Liver (tissue), 9 donors: Measurements from ENCODE around the gene BTBD8. TPM values are rescaled to one million over a fixed set of nuclear protein-coding genes. Genes with fewer than 3 reads are reported as not detected.

Source experiments
- DNase-seq: peaks from one replicate; pipeline ENCODE4 v3.0.0-alpha.2; 2017; ENCODE audit warnings: low spot score
- H3K27ac ChIP-seq, 2 donors: one replicate each; pipeline ENCODE4 v1.7.0; 2013; ENCODE audit warnings: inconsistent platforms in 2 of 2, low read length in 2 of 2, control low read depth in 1 of 2, low read depth in 1 of 2, mild to moderate bottlenecking in 1 of 2
- H3K27me3 ChIP-seq, 4 donors: one replicate each; pipeline versions ENCODE4 v1.6.1 to v1.7.0; 2013; ENCODE audit warnings: low read length in 3 of 4, inconsistent platforms in 1 of 4, mild to moderate bottlenecking in 1 of 4, moderate library complexity in 1 of 4; ENCODE audit not compliant: control insufficient read depth in 4 of 4, insufficient read depth in 4 of 4
- H3K36me3 ChIP-seq, 4 donors: one replicate each; pipeline versions ENCODE4 v1.6.1 to v1.7.0; 2013; ENCODE audit warnings: low read length in 3 of 4, mild to moderate bottlenecking in 3 of 4, low read depth in 1 of 4, moderate library complexity in 1 of 4; ENCODE audit not compliant: control insufficient read depth in 4 of 4, insufficient read depth in 3 of 4
- H3K4me1 ChIP-seq, 4 donors: one replicate each; pipeline versions ENCODE4 v1.6.1 to v1.7.0; 2013; ENCODE audit warnings: low read length in 3 of 4, mild to moderate bottlenecking in 3 of 4, moderate library complexity in 1 of 4; ENCODE audit not compliant: control insufficient read depth in 4 of 4, insufficient read depth in 4 of 4
- H3K4me3 ChIP-seq, 3 donors: one replicate each; pipeline versions ENCODE4 v1.6.1 to v1.7.0; 2013; ENCODE audit warnings: low read length in 3 of 3, control low read depth in 1 of 3, low read depth in 1 of 3, mild to moderate bottlenecking in 1 of 3
- H3K9ac ChIP-seq, 2 donors: one replicate each; pipeline ENCODE4 v1.7.0; 2013; ENCODE audit warnings: low read length in 2 of 2, mild to moderate bottlenecking in 2 of 2, moderate library complexity in 2 of 2, control low read depth in 1 of 2, low read depth in 1 of 2
- H3K9me3 ChIP-seq, 4 donors: one replicate each; pipeline versions ENCODE4 v1.6.1 to v1.7.0; 2013; ENCODE audit warnings: low read length in 3 of 4; ENCODE audit not compliant: control insufficient read depth in 4 of 4
- ATF3 ChIP-seq: IDR thresholded peaks from 2 replicates; pipeline ENCODE4 v1.6.1; 2016; ENCODE audit warnings: antibody characterized with exemption
- CTCF ChIP-seq: fragments of 150-350 bp; IDR thresholded peaks from 2 replicates; pipeline ENCODE4 v1.5.1; 2017; ENCODE audit warnings: improper control_type of control experiment, low read depth, low read length; ENCODE audit not compliant: missing input control
- EGR1 ChIP-seq, 2 donors: IDR thresholded peaks; 2 replicates each; pipeline ENCODE4 v1.6.1; 2016 to 2018; ENCODE audit warnings: antibody characterized with exemption in 2 of 2, low read depth in 2 of 2
- FOXA1 ChIP-seq: IDR thresholded peaks from 2 replicates; pipeline ENCODE4 v1.6.1; 2016; ENCODE audit warnings: antibody characterized with exemption
- FOXA2 ChIP-seq: IDR thresholded peaks from 2 replicates; pipeline ENCODE4 v1.6.1; 2016; ENCODE audit warnings: antibody characterized with exemption
- GABPA ChIP-seq, 2 donors: IDR thresholded peaks in 1 of 2; conservative IDR thresholded peaks in 1 of 2; 2 replicates each; pipeline ENCODE4 v1.6.1; 2016; ENCODE audit warnings: antibody characterized with exemption in 2 of 2, mild to moderate bottlenecking in 1 of 2, moderate library complexity in 1 of 2
- HNF4A ChIP-seq, 2 donors: conservative IDR thresholded peaks; 2 replicates each; pipeline ENCODE4 v1.6.1; 2016; ENCODE audit warnings: antibody characterized with exemption in 2 of 2, mild to moderate bottlenecking in 2 of 2
- HNF4G ChIP-seq: IDR thresholded peaks from 2 replicates; pipeline ENCODE4 v1.6.1; 2016; ENCODE audit warnings: antibody characterized with exemption
- JUND ChIP-seq, 2 donors: IDR thresholded peaks; 2 replicates each; pipeline ENCODE4 v1.6.1; 2016; ENCODE audit warnings: antibody characterized with exemption in 2 of 2
- MAX ChIP-seq: IDR thresholded peaks from 2 replicates; pipeline ENCODE4 v1.6.1; 2016; ENCODE audit warnings: antibody characterized with exemption
- NR2F2 ChIP-seq: IDR thresholded peaks from 2 replicates; pipeline ENCODE4 v1.6.1; 2016; ENCODE audit warnings: antibody characterized with exemption
- RAD21 ChIP-seq, 2 donors: IDR thresholded peaks; 2 replicates each; pipeline ENCODE4 v1.6.1; 2016; ENCODE audit warnings: antibody characterized with exemption in 2 of 2, mild to moderate bottlenecking in 2 of 2
- REST ChIP-seq: IDR thresholded peaks from 2 replicates; pipeline ENCODE4 v1.6.1; 2016; ENCODE audit warnings: antibody characterized with exemption, mild to moderate bottlenecking
- RXRA ChIP-seq, 2 donors: IDR thresholded peaks; 2 replicates each; pipeline ENCODE4 v1.6.1; 2017 to 2018; ENCODE audit warnings: antibody characterized with exemption in 2 of 2, mild to moderate bottlenecking in 1 of 2
- SP1 ChIP-seq: IDR thresholded peaks from 2 replicates; pipeline ENCODE4 v1.6.1; 2018; ENCODE audit warnings: antibody characterized with exemption, mild to moderate bottlenecking
- TAF1 ChIP-seq: conservative IDR thresholded peaks from 2 replicates; pipeline ENCODE4 v1.6.1; 2016; ENCODE audit warnings: antibody characterized with exemption, mild to moderate bottlenecking
- YY1 ChIP-seq: IDR thresholded peaks from 2 replicates; pipeline ENCODE4 v1.6.1; 2016; ENCODE audit warnings: antibody characterized with exemption, mild to moderate bottlenecking
- whole genome bisulfite sequencing: extraction: QIAGEN DNeasy Blood & Tissue Kit; methylation state at CpG from one replicate; pipeline ENCODE4 v1.1.7; 2013; 5-methylcytosine and 5-hydroxymethylcytosine counted together
- polyA plus RNA-seq, 2 donors: library from polyadenylated mRNA; stranded (reverse) in 1 of 2; unstranded in 1 of 2; fragments of 200-250 nt in 1 of 2; fragments of >200 nt in 1 of 2; fragmentation: Nextera tagmentation in 1 of 2; extraction: Ambion mirVana in 1 of 2; gene quantifications; one replicate each; pipeline versions ENCODE4 v1.2.1 to v1.2.3, GENCODE V29; 2013 to 2015
- total RNA-seq, 2 donors: library from RNA; depleted of rRNA; stranded (reverse); fragments of >200 nt; gene quantifications; one replicate each; pipeline ENCODE4 v1.2.3, GENCODE V29; 2014
- TF ChIP-seq, protein P1 (sequence below): IDR thresholded peaks from 2 replicates; pipeline ENCODE4 v1.6.1; 2016; ENCODE audit warnings: antibody characterized with exemption
- donor health status: healthy.
- donor health status: healthy.
- donor health status: healthy.
- donor health status: healthy.
- donor health status: healthy.

Gene BTBD8
- total and polyA plus RNA-seq, 4 donors = 0.47 to 1.8 (median 1.1) TPM

- DNase-seq = no peak
- Histone ChIP-seq H3K9ac (no peak overlapping the region), H3K27me3 (no peaks in the 10 kb centered on the region), H3K9me3 (no peaks in the 10 kb centered on the region), H3K4me3 (no peak overlapping the region), H3K36me3 (peaks cover 0 to 4% (median 2%) of the 10 kb centered on the region in 4 donors), H3K4me1 (no peaks in the 10 kb centered on the region), H3K27ac (no peak overlapping the region)
- WGBS = 96% methylated on average over 2 of the region's 2 CpGs
- TF ChIP-seq FOXA1 (no peak), HNF4A (conservative IDR thresholded peaks at IDR 0.05) (no peak), MAX (no peak), ATF3 (no peak), GABPA (IDR thresholded peaks at IDR 0.05 in 1 of 2, conservative IDR thresholded peaks at IDR 0.05 in 1 of 2) (no peak), RAD21 (IDR thresholded peaks at IDR 0.05) (no peak), SP1 (no peak), NR2F2 (no peak), RXRA (IDR thresholded peaks at IDR 0.05) (no peak), TAF1 (no peak), CTCF (no peak), REST (no peak), HNF4G (no peak), JUND (IDR thresholded peaks at IDR 0.05) (no peak), FOXA2 (no peak), YY1 (no peak), EGR1 (IDR thresholded peaks at IDR 0.05; ENCODE audit: low read depth in 2 of 2) (no peak)
- TF ChIP-seq, protein P1, sequence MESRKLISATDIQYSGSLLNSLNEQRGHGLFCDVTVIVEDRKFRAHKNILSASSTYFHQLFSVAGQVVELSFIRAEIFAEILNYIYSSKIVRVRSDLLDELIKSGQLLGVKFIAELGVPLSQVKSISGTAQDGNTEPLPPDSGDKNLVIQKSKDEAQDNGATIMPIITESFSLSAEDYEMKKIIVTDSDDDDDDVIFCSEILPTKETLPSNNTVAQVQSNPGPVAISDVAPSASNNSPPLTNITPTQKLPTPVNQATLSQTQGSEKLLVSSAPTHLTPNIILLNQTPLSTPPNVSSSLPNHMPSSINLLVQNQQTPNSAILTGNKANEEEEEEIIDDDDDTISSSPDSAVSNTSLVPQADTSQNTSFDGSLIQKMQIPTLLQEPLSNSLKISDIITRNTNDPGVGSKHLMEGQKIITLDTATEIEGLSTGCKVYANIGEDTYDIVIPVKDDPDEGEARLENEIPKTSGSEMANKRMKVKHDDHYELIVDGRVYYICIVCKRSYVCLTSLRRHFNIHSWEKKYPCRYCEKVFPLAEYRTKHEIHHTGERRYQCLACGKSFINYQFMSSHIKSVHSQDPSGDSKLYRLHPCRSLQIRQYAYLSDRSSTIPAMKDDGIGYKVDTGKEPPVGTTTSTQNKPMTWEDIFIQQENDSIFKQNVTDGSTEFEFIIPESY = no peak
Measured at GRCh38 chr1:92108631-92109030, 28.5 kb downstream of the BTBD8 start.
